WERI-Rb-1 (cell line): ENCODE measurements around the gene IRF2.

Experiments used
- DNase-seq: peaks from one replicate; pipeline ENCODE4 v3.0.0-alpha.2; 2020
- H3K27ac ChIP-seq: fragments of 250-450 bp; sonication (Bioruptor Pico); 2 replicates; pipeline ENCODE4 v1.5.1; 2020; ENCODE audit warnings: mild to moderate bottlenecking, moderate library complexity
- H3K27me3 ChIP-seq: fragments of 250-450 bp; sonication (Bioruptor Pico); 2 replicates; pipeline ENCODE4 v1.5.1; 2021; ENCODE audit warnings: mild to moderate bottlenecking, low read depth, moderate library complexity; ENCODE audit not compliant: insufficient read depth, severe bottlenecking
- H3K36me3 ChIP-seq: fragments of 250-450 bp; sonication (Bioruptor Pico); 2 replicates; pipeline ENCODE4 v1.5.1; 2020; ENCODE audit warnings: mild to moderate bottlenecking, moderate library complexity
- H3K4me3 ChIP-seq: 2 replicates; pipeline ENCODE4 v1.5.1; 2011; ENCODE audit warnings: low read depth, mild to moderate bottlenecking, control low read depth, low read length
- H3K9me3 ChIP-seq: fragments of 250-450 bp; sonication (Bioruptor Pico); 2 replicates; pipeline ENCODE4 v1.5.1; 2021; ENCODE audit warnings: mild to moderate bottlenecking, moderate library complexity; ENCODE audit not compliant: severe bottlenecking
- TF ChIP-seq, protein P1 (sequence below): IDR thresholded peaks from 2 replicates; pipeline ENCODE4 v1.5.1; 2011; ENCODE audit warnings: low read depth, mild to moderate bottlenecking, control low read depth, inconsistent platforms, low read length

The IRF2 gene

GRCh38 chr4:184402740-184403383 lies 71.5 kb downstream of the IRF2 start:
- DNase-seq, result no peak
- H3K4me3 ChIP-seq, result no peak overlapping the region
- TF ChIP-seq, protein P1, sequence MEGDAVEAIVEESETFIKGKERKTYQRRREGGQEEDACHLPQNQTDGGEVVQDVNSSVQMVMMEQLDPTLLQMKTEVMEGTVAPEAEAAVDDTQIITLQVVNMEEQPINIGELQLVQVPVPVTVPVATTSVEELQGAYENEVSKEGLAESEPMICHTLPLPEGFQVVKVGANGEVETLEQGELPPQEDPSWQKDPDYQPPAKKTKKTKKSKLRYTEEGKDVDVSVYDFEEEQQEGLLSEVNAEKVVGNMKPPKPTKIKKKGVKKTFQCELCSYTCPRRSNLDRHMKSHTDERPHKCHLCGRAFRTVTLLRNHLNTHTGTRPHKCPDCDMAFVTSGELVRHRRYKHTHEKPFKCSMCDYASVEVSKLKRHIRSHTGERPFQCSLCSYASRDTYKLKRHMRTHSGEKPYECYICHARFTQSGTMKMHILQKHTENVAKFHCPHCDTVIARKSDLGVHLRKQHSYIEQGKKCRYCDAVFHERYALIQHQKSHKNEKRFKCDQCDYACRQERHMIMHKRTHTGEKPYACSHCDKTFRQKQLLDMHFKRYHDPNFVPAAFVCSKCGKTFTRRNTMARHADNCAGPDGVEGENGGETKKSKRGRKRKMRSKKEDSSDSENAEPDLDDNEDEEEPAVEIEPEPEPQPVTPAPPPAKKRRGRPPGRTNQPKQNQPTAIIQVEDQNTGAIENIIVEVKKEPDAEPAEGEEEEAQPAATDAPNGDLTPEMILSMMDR, result no peak
- H3K36me3 ChIP-seq, result peaks cover 13% of the 10 kb centered on the region
- no peak overlapping the region for H3K27ac ChIP-seq
- H3K27me3 ChIP-seq, result no peaks in the 10 kb centered on the region
- no peaks in the 10 kb centered on the region for H3K9me3 ChIP-seq

DNA sequence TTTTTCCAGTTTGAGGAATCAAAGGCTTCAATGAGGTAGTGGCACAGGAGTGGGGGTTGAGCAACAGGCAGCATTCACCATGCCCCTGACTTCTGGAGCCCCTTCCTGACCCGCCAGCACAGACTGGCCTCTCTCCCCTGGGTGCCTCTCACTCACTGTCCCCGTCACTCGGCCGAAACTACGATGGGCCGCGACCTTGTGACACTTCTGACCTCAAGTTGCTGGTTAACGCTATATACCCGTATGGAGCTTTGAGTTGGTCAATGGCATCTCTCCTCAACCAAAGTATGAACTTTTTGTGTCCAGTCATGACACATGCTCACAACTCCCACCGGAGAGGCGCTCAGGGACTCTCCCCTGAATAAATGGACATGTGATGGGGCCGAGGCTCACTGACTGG lies 72.1 kb downstream of the IRF2 start:
- Histone ChIP-seq H3K36me3 (peaks cover 9% of the 10 kb centered on the region), H3K4me3 (no peak overlapping the region), H3K9me3 (no peaks in the 10 kb centered on the region), H3K27ac (no peak overlapping the region), H3K27me3 (no peaks in the 10 kb centered on the region)
- DNase-seq, result no peak
- TF ChIP-seq, protein P1, result no peak

- DNase-seq, result no peak
- H3K9me3 ChIP-seq, result no peaks in the 10 kb centered on the region
- TF ChIP-seq, protein P1, result no peak
- no peak overlapping the region for H3K27ac ChIP-seq
- no peaks in the 10 kb centered on the region for H3K27me3 ChIP-seq
- no peak overlapping the region for H3K4me3 ChIP-seq
- peaks cover 6% of the 10 kb centered on the region for H3K36me3 ChIP-seq
These were observed 72.8 kb downstream of the IRF2 start for GRCh38 chr4:184401397-184402171.

DNA sequence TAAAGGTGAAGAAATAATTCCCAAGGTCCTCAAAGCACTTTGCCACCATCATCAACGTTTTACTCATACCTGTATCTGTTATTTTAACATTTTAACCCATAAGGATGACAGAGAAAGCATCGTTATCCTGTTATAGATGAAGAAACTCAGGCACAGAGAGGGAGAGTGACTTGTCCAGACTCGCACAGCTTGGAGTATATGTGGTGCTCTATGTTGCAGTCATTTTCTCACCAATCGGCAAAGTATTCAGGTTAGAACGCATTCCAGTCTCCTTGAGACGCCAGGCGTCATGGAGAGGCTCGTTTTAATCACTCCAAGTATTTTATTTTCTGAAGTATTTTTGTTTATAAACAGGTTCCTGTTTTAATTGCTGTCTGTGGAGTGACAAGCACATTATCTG lies 73.5 kb downstream of the IRF2 start:
- Histone ChIP-seq H3K9me3 (no peaks in the 10 kb centered on the region), H3K27ac (no peak overlapping the region), H3K36me3 (peaks cover 6% of the 10 kb centered on the region), H3K4me3 (no peak overlapping the region), H3K27me3 (no peaks in the 10 kb centered on the region)
- no peak for DNase-seq
- TF ChIP-seq, protein P1, result no peak

DNA sequence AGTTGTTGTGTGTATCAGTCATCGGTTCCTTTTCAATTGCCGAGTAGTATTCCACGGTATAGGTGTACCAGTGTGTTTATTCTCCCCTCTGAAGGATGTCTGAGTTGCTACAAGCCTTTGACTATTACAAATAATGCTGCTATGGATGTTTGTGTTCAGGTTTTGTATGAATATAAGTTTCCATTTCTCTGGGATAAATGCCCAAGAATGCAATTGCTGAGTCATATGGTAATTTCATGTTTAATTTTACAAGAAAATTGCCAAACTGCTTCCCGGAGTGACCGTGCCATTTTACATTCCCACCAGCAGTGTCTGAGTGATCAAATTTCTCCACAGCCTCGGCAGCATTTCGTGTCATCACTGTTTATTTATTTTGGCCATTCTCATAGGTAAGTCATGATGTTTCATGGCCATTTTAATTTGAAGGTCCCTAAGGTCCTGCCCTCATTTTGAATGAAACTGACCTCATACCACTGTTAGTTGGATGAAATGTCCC lies 73.9 kb downstream of the IRF2 start:
- peaks cover 6% of the 10 kb centered on the region for H3K36me3 ChIP-seq
- no peak overlapping the region for H3K27ac ChIP-seq
- H3K27me3 ChIP-seq, result no peaks in the 10 kb centered on the region

More for the DNA sequence above, 73.9 kb downstream of the IRF2 start:
- H3K4me3 ChIP-seq, result no peak overlapping the region
- H3K9me3 ChIP-seq, result no peaks in the 10 kb centered on the region
- TF ChIP-seq, protein P1, result no peak
- no peak for DNase-seq
